ENCODE measurements around the gene S100A14. TPM values are rescaled to one million over a fixed set of nuclear protein-coding genes. Genes with fewer than 3 reads are reported as not detected.

Gene S100A14
- total RNA-seq, 2 experiments from 2014 or later: not detected

- Histone ChIP-seq H3K79me2 (ENCODE audit: insufficient read depth, low read depth, low read length) (no peaks in the 10 kb centered on the region), H3K36me3 (ENCODE audit: insufficient read depth, low read length) (no peaks in the 10 kb centered on the region), H3K9me2 (ENCODE audit: insufficient read depth, low read length) (no peaks in the 10 kb centered on the region), H2AFZ (ENCODE audit: low read length) (no peak overlapping the region), H3K4me2 (ENCODE audit: low read length) (peak overlapping the region; percentile 39; the same call in 1 of the 2 replicates), H3K4me1 (ENCODE audit: insufficient read depth, low read length, poor library complexity, severe bottlenecking) (peaks cover 22% of the 10 kb centered on the region), H4K20me1 (ENCODE audit: insufficient read depth, low read length) (no peaks in the 10 kb centered on the region), H3K27ac (ENCODE audit: low read depth, low read length, poor library complexity, severe bottlenecking) (no peak overlapping the region), H3K9me3 (ENCODE audit: low read length) (no peaks in the 10 kb centered on the region), H3K4me3 (ENCODE audit: low read depth, low read length, poor library complexity, severe bottlenecking) (no peak overlapping the region)
- intact Hi-C loops (cut with micrococcal nuclease; ENCODE audit: unreplicated experiment): no loop called here
- DNase-seq (ENCODE audit: low spot score): no peak
- TF ChIP-seq CTCF (conservative IDR thresholded peaks at IDR 0.05; ENCODE audit: low read length): no peak
- no peak for TF ChIP-seq EZH2phosphoT487 (IDR thresholded peaks at IDR 0.05; ENCODE audit: borderline replicate concordance, low read depth, low read length)
- ChIA-PET CTCF (ENCODE audit: unreplicated experiment) (no interaction called here), POLR2A (interaction anchor here (0.7 to 1.2 kb wide), 4 partner anchors 8 to 29 kb away, joined by 3 to 4 read pairs (median 3); no protein-coding TSS in a partner anchor)
- BruUV-seq (replicated peaks): no TSS peak
Measured at GRCh38 chr1:153626477-153626903, 10.4 kb upstream of the S100A14 start.

GRCh38 chr1:153624965-153625611 is 9.0 kb upstream of the S100A14 start:
- no peak for TF ChIP-seq EZH2phosphoT487 (IDR thresholded peaks at IDR 0.05; ENCODE audit: borderline replicate concordance, low read depth, low read length)
- TF ChIP-seq CTCF (conservative IDR thresholded peaks at IDR 0.05; ENCODE audit: low read length): no peak
- H4K20me1 ChIP-seq (ENCODE audit: insufficient read depth, low read length): no peaks in the 10 kb centered on the region
- no peak overlapping the region for H2AFZ ChIP-seq (ENCODE audit: low read length)
- ChIA-PET POLR2A (no interaction called here), CTCF (ENCODE audit: unreplicated experiment) (no interaction called here)
- no peaks in the 10 kb centered on the region for H3K36me3 ChIP-seq (ENCODE audit: insufficient read depth, low read length)
- intact Hi-C loops (cut with micrococcal nuclease; ENCODE audit: unreplicated experiment): no loop called here
- no peaks in the 10 kb centered on the region for H3K9me2 ChIP-seq (ENCODE audit: insufficient read depth, low read length)
- no peak overlapping the region for H3K4me2 ChIP-seq (ENCODE audit: low read length)
- BruUV-seq (replicated peaks): no TSS peak
- H3K79me2 ChIP-seq (ENCODE audit: insufficient read depth, low read depth, low read length): no peaks in the 10 kb centered on the region
- H3K4me1 ChIP-seq (ENCODE audit: insufficient read depth, low read length, poor library complexity, severe bottlenecking): peaks cover 22% of the 10 kb centered on the region
- H3K9me3 ChIP-seq (ENCODE audit: low read length): no peaks in the 10 kb centered on the region
- H3K27ac ChIP-seq (ENCODE audit: low read depth, low read length, poor library complexity, severe bottlenecking): no peak overlapping the region
- H3K4me3 ChIP-seq (ENCODE audit: low read depth, low read length, poor library complexity, severe bottlenecking): no peak overlapping the region
- no peak for DNase-seq (ENCODE audit: low spot score)

GRCh38 chr1:153623101-153623500 is 7.0 kb upstream of the S100A14 start:
- ChIA-PET POLR2A (interaction anchor here (0.7 to 1.2 kb wide), 5 partner anchors 12 to 95 kb away, joined by 3 to 6 read pairs (median 3); no protein-coding TSS in a partner anchor), CTCF (ENCODE audit: unreplicated experiment) (interaction anchor here (1.1 kb wide), 1 partner anchor 51 kb away, joined by 3 read pairs; no protein-coding TSS in a partner anchor)
- BruUV-seq (replicated peaks): no TSS peak
- Histone ChIP-seq H3K9me3 (ENCODE audit: low read length) (no peaks in the 10 kb centered on the region), H3K36me3 (ENCODE audit: insufficient read depth, low read length) (peaks cover 5% of the 10 kb centered on the region; the same call in 1 of the 2 replicates), H3K9me2 (ENCODE audit: insufficient read depth, low read length) (no peaks in the 10 kb centered on the region), H2AFZ (ENCODE audit: low read length) (peak overlapping the region; percentile 57; the same call in 1 of the 2 replicates), H3K79me2 (ENCODE audit: insufficient read depth, low read depth, low read length) (no peaks in the 10 kb centered on the region), H3K27ac (ENCODE audit: low read depth, low read length, poor library complexity, severe bottlenecking) (no peak overlapping the region), H3K4me1 (ENCODE audit: insufficient read depth, low read length, poor library complexity, severe bottlenecking) (peaks cover 22% of the 10 kb centered on the region), H4K20me1 (ENCODE audit: insufficient read depth, low read length) (no peaks in the 10 kb centered on the region), H3K4me3 (ENCODE audit: low read depth, low read length, poor library complexity, severe bottlenecking) (no peak overlapping the region), H3K4me2 (ENCODE audit: low read length) (peak overlapping the region; percentile 35; the same call in 1 of the 2 replicates)
- intact Hi-C loops (cut with micrococcal nuclease; ENCODE audit: unreplicated experiment): no loop called here
- TF ChIP-seq CTCF (conservative IDR thresholded peaks at IDR 0.05; ENCODE audit: low read length) (no peak), EZH2phosphoT487 (IDR thresholded peaks at IDR 0.05; ENCODE audit: borderline replicate concordance, low read depth, low read length) (no peak)
- no peak for DNase-seq (ENCODE audit: low spot score)

Data from OCI-LY7 (cell line).